SK-N-SH (cell line): Measurements from ENCODE around the gene CALM1. TPM values are rescaled to one million over a fixed set of nuclear protein-coding genes. Genes with fewer than 3 reads are reported as not detected.
A peak's percentile ranks its signal among the peaks of the same experiment; 100 is the strongest.

Source experiments
- CTCF ChIA-PET: fragments of 300-600, 350-600 bp; formaldehyde crosslinking; extraction: SDS; loops from one replicate; lab custom pipeline; 2021; lab: Yijun Ruan, JAX
- POLR2A ChIA-PET: fragments of 350-600 bp; sonication (Branson Sonifier 250); formaldehyde crosslinking; extraction: SDS; loops from one replicate; lab custom pipeline; 2020; ENCODE audit warnings: antibody characterized with exemption, inconsistent platforms; lab: Yijun Ruan, JAX
- DNase-seq: peaks from one replicate; pipeline ENCODE4 v3.0.0; 2012
- H2AFZ ChIP-seq: fragments of 200-600 bp; sonication (generic); 2 replicates; pipeline ENCODE4 v1.8.1; 2016; ENCODE audit warnings: antibody characterized with exemption, mild to moderate bottlenecking, low read depth
- H3F3A ChIP-seq: fragments of 200-600 bp; sonication (generic); replicated peaks from 2 replicates; pipeline ENCODE3; 2016; ENCODE audit warnings: antibody characterized with exemption, mild to moderate bottlenecking; ENCODE audit not compliant: insufficient read depth
- H3K27ac ChIP-seq, 2 experiments: fragments of 200-500 bp in 1 of 2; fragments of 200-600 bp in 1 of 2; sonication (Bioruptor generic) in 1 of 2; sonication (generic), shearing (Covaris generic) in 1 of 2; 2 replicates each; pipeline versions ENCODE4 v1.5.1 to v1.6.1; 2014 to 2016; ENCODE audit warnings: low read depth in 2 of 2, inconsistent platforms in 1 of 2, low read length in 1 of 2, mild to moderate bottlenecking in 1 of 2, mixed read lengths in 1 of 2
- H3K27me3 ChIP-seq: fragments of 200-600 bp; sonication (generic), shearing (Covaris generic); 2 replicates; pipeline ENCODE4 v1.6.1; 2016; ENCODE audit warnings: mixed run types; ENCODE audit not compliant: insufficient read depth
- H3K36me3 ChIP-seq, 2 experiments: fragments of 200-500 bp in 1 of 2; fragments of 200-600 bp in 1 of 2; sonication (Bioruptor generic) in 1 of 2; sonication (generic) in 1 of 2; replicated peaks in 1 of 2; 2 replicates each; pipeline versions ENCODE3 to v1.5.1; 2014 to 2016; ENCODE audit warnings: low read length in 1 of 2, mild to moderate bottlenecking in 1 of 2; ENCODE audit not compliant: insufficient read depth in 2 of 2, control insufficient read depth in 1 of 2
- H3K4me1 ChIP-seq, 2 experiments: fragments of 200-500 bp in 1 of 2; fragments of 200-600 bp in 1 of 2; sonication (Bioruptor generic) in 1 of 2; sonication (generic), shearing (Covaris generic) in 1 of 2; 2 replicates each; pipeline versions ENCODE4 v1.5.1 to v1.6.1; 2014 to 2016; ENCODE audit warnings: low read depth in 1 of 2, low read length in 1 of 2, mixed run types in 1 of 2; ENCODE audit not compliant: insufficient read depth in 2 of 2, control insufficient read depth in 1 of 2
- H3K4me2 ChIP-seq: fragments of 200-600 bp; sonication (generic), shearing (Covaris generic); 2 replicates; pipeline ENCODE4 v1.6.1; 2017; ENCODE audit warnings: mixed run types
- H3K4me3 ChIP-seq, 2 experiments: fragments of 200-500 bp in 1 of 2; fragments of 200-600 bp in 1 of 2; sonication (Bioruptor generic) in 1 of 2; sonication (generic), shearing (Covaris generic) in 1 of 2; 2 replicates each; pipeline versions ENCODE4 v1.5.1 to v1.8.1; 2014 to 2016; ENCODE audit warnings: low read depth in 2 of 2, inconsistent platforms in 1 of 2, low read length in 1 of 2, mild to moderate bottlenecking in 1 of 2, mixed read lengths in 1 of 2, moderate library complexity in 1 of 2
- H3K79me2 ChIP-seq: fragments of 200-600 bp; sonication (generic); 2 replicates; pipeline ENCODE4 v1.8.1; 2017; ENCODE audit warnings: mild to moderate bottlenecking; ENCODE audit not compliant: insufficient read depth
- H3K9ac ChIP-seq: fragments of 200-600 bp; sonication (generic); 2 replicates; pipeline ENCODE4 v1.6.1; 2017; ENCODE audit warnings: mixed run types
- H3K9me2 ChIP-seq: fragments of 200-600 bp; sonication (generic); 2 replicates; pipeline ENCODE4 v1.6.1; 2017; ENCODE audit warnings: mixed run types
- H3K9me3 ChIP-seq: fragments of 200-600 bp; sonication (generic); 2 replicates; pipeline ENCODE4 v1.6.1; 2017; ENCODE audit warnings: mixed run types, mild to moderate bottlenecking, moderate library complexity
- H4K20me1 ChIP-seq: fragments of 200-600 bp; sonication (generic); 2 replicates; pipeline ENCODE4 v1.6.1; 2017; ENCODE audit warnings: mild to moderate bottlenecking, mixed run types; ENCODE audit not compliant: insufficient read depth
- ELF1 ChIP-seq: IDR thresholded peaks from 2 replicates; pipeline ENCODE4 v1.4.0; 2012
- EP300 ChIP-seq, 2 experiments: IDR thresholded peaks; 2 replicates each; pipeline versions ENCODE4 v1.4.0 to v1.6.1; 2012; ENCODE audit warnings: borderline replicate concordance in 1 of 2, low read depth in 1 of 2, low read length in 1 of 2
- FOSL2 ChIP-seq: IDR thresholded peaks from 2 replicates; pipeline ENCODE4 v1.4.0; 2012; ENCODE audit warnings: low read depth, mild to moderate bottlenecking, moderate library complexity, borderline replicate concordance
- FOXJ3 ChIP-seq: sonication (generic); formaldehyde crosslinking; IDR thresholded peaks from 2 replicates; pipeline ENCODE4 v1.5.1; 2020; ENCODE audit warnings: mild to moderate bottlenecking, missing genetic modification reagents
- FOXM1 ChIP-seq: IDR thresholded peaks from 2 replicates; pipeline ENCODE4 v1.4.0; 2012; ENCODE audit warnings: low read depth, mild to moderate bottlenecking
- GABPA ChIP-seq: IDR thresholded peaks from 2 replicates; pipeline ENCODE4 v1.4.0; 2012; ENCODE audit warnings: low read depth, mild to moderate bottlenecking
- GATA2 ChIP-seq: sonication (generic); formaldehyde crosslinking; IDR thresholded peaks from 2 replicates; pipeline ENCODE4 v1.5.0; 2020; ENCODE audit warnings: mild to moderate bottlenecking, missing genetic modification reagents
- IRF3 ChIP-seq: fragments of 150-350 bp; IDR thresholded peaks from 2 replicates; pipeline ENCODE4 v1.6.1; 2016; ENCODE audit warnings: mild to moderate bottlenecking, low read depth, low read length
- JUND ChIP-seq: IDR thresholded peaks from 2 replicates; pipeline ENCODE4 v1.4.0; 2012
- MAX ChIP-seq: IDR thresholded peaks from 2 replicates; pipeline ENCODE4 v1.4.0; 2012; ENCODE audit warnings: low read depth
- MEF2A ChIP-seq: IDR thresholded peaks from 2 replicates; pipeline ENCODE4 v1.4.0; 2012; ENCODE audit warnings: low read depth, borderline replicate concordance
- MXI1 ChIP-seq: IDR thresholded peaks from 2 replicates; pipeline ENCODE4 v1.6.1; 2012; ENCODE audit warnings: mild to moderate bottlenecking, low read depth, low read length, improper control_type of control experiment
- NFIC ChIP-seq: IDR thresholded peaks from 2 replicates; pipeline ENCODE4 v1.4.0; 2012; ENCODE audit warnings: borderline replicate concordance
- NRF1 ChIP-seq: IDR thresholded peaks from 2 replicates; pipeline ENCODE4 v1.6.1; 2012; ENCODE audit warnings: low read depth, mild to moderate bottlenecking, low read length
- POLR2AphosphoS5 ChIP-seq: IDR thresholded peaks from 2 replicates; pipeline ENCODE4 v1.6.1; 2012; ENCODE audit warnings: low read depth, low read length
- RAD21 ChIP-seq: IDR thresholded peaks from 2 replicates; pipeline ENCODE4 v1.6.1; 2012; ENCODE audit warnings: mild to moderate bottlenecking, low read length
- REST ChIP-seq: IDR thresholded peaks from 2 replicates; pipeline ENCODE4 v1.6.1; 2012; ENCODE audit warnings: mild to moderate bottlenecking, low read depth, low read length, moderate library complexity
- RFX5 ChIP-seq: IDR thresholded peaks from 2 replicates; pipeline ENCODE4 v1.6.1; 2012; ENCODE audit warnings: mild to moderate bottlenecking, improper control_type of control experiment, low read length
- SIN3A ChIP-seq: IDR thresholded peaks from 2 replicates; pipeline ENCODE4 v1.6.1; 2012; ENCODE audit warnings: low read depth, mild to moderate bottlenecking, low read length, moderate library complexity, borderline replicate concordance
- SMC3 ChIP-seq: IDR thresholded peaks from 2 replicates; pipeline ENCODE4 v1.6.1; 2012; ENCODE audit warnings: low read depth, low read length, improper control_type of control experiment
- TAF1 ChIP-seq: IDR thresholded peaks from 2 replicates; pipeline ENCODE4 v1.6.1; 2012; ENCODE audit warnings: low read depth, mild to moderate bottlenecking, low read length, moderate library complexity, borderline replicate concordance
- TCF12 ChIP-seq: IDR thresholded peaks from 2 replicates; pipeline ENCODE4 v1.4.0; 2012
- USF1 ChIP-seq: IDR thresholded peaks from 2 replicates; pipeline ENCODE4 v1.4.0; 2012; ENCODE audit warnings: low read depth, borderline replicate concordance
- YY1 ChIP-seq: IDR thresholded peaks from 2 replicates; pipeline ENCODE4 v1.4.0; 2012; ENCODE audit warnings: low read depth, mild to moderate bottlenecking
- WGBS: methylation state at CpG from one replicate; pipeline ENCODE4 v1.1.6; 2017; ENCODE audit warnings: low lambda C conversion rate; 5-methylcytosine and 5-hydroxymethylcytosine counted together
- polyA plus RNA-seq, 3 experiments: library from polyadenylated mRNA; depleted of rRNA; stranded (reverse); fragments of >200 nt; gene quantifications; 2 replicates each; pipeline ENCODE4 v1.2.3, GENCODE V29; 2012
- TF ChIP-seq, protein P1 (sequence below): IDR thresholded peaks from 2 replicates; pipeline ENCODE4 v1.4.0; 2012; ENCODE audit warnings: low read depth, borderline replicate concordance

CALM1 gene
- polyA plus RNA-seq, 1 of the 3 experiments (the other 2 are of a cell fraction), result 299 TPM

- peak; percentile 34 for DNase-seq
- POLR2A ChIA-PET, result no interaction called here
- H2AFZ ChIP-seq, result peak overlapping the region; percentile 38; the same call in 1 of the 2 replicates
- TF ChIP-seq SIN3A, result no peak
- no peak for TF ChIP-seq MXI1
- TF ChIP-seq NRF1, result no peak
- no peak for TF ChIP-seq RFX5
- TF ChIP-seq REST, result no peak
- no peak for TF ChIP-seq ELF1
- TF ChIP-seq MAX, result no peak
- TF ChIP-seq YY1, result no peak
- TF ChIP-seq TAF1, result no peak
- TF ChIP-seq, protein P1, sequence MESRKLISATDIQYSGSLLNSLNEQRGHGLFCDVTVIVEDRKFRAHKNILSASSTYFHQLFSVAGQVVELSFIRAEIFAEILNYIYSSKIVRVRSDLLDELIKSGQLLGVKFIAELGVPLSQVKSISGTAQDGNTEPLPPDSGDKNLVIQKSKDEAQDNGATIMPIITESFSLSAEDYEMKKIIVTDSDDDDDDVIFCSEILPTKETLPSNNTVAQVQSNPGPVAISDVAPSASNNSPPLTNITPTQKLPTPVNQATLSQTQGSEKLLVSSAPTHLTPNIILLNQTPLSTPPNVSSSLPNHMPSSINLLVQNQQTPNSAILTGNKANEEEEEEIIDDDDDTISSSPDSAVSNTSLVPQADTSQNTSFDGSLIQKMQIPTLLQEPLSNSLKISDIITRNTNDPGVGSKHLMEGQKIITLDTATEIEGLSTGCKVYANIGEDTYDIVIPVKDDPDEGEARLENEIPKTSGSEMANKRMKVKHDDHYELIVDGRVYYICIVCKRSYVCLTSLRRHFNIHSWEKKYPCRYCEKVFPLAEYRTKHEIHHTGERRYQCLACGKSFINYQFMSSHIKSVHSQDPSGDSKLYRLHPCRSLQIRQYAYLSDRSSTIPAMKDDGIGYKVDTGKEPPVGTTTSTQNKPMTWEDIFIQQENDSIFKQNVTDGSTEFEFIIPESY, result no peak
- TF ChIP-seq RAD21, result peak; percentile 57
- no peak for TF ChIP-seq FOXM1
- no peak for TF ChIP-seq MEF2A
- TF ChIP-seq TCF12, result peak; percentile 33; the same call in 1 of the 2 replicates
- TF ChIP-seq POLR2AphosphoS5, result no peak
- TF ChIP-seq FOSL2, result peak; percentile 22; the same call in 1 of the 2 replicates
- peak; percentile 50 for TF ChIP-seq GATA2 (CRISPR knock-in tag)
- no peak for TF ChIP-seq USF1
- peak; percentile 14; the same call in 1 of the 2 replicates for TF ChIP-seq JUND
- no peak for TF ChIP-seq FOXJ3 (CRISPR knock-in tag)
- no peak for TF ChIP-seq IRF3
- no peak for TF ChIP-seq GABPA
- no peak for TF ChIP-seq NFIC
- TF ChIP-seq EP300 (IDR thresholded peaks at IDR 0.05; ENCODE audit: borderline replicate concordance in 1 of 2, low read depth in 1 of 2, low read length in 1 of 2), result no peak
- TF ChIP-seq SMC3, result no peak
Measured at GRCh38 chr14:90368946-90369721, 27.7 kb upstream of the CALM1 start.

More at GRCh38 chr14:90368946-90369721, 27.7 kb upstream of the CALM1 start:
- Histone ChIP-seq H3K9ac (no peak overlapping the region), H3F3A (peaks cover 4% of the 10 kb centered on the region), H3K4me2 (no peak overlapping the region), H3K9me3 (no peaks in the 10 kb centered on the region), H4K20me1 (no peaks in the 10 kb centered on the region), H3K9me2 (no peaks in the 10 kb centered on the region), H3K4me1 (peaks cover 0 to 4% of the 10 kb centered on the region in 2 experiments; a peak in 3 of 4 replicates), H3K36me3 (no peaks in the 10 kb centered on the region), H3K27me3 (no peaks in the 10 kb centered on the region), H3K27ac (peak overlapping the region in 1 of 2 experiments; percentile 48; a peak in 1 of 4 replicates), H3K4me3 (no peak overlapping the region), H3K79me2 (no peaks in the 10 kb centered on the region)
- WGBS, result 8% methylated on average over 1 of the region's 1 CpG
- CTCF ChIA-PET, result interaction anchor here (0.7 to 3.7 kb wide), 16 partner anchors 10 to 802 kb away, joined by 3 to 18 read pairs (median 4); no protein-coding TSS in a partner anchor
